ENCODE data around the gene BTNL8. TPM values are rescaled to one million over a fixed set of nuclear protein-coding genes. Genes with fewer than 3 reads are reported as not detected.

Gene BTNL8
- total RNA-seq, 1 donor from 2014 or later: not detected

DNA sequence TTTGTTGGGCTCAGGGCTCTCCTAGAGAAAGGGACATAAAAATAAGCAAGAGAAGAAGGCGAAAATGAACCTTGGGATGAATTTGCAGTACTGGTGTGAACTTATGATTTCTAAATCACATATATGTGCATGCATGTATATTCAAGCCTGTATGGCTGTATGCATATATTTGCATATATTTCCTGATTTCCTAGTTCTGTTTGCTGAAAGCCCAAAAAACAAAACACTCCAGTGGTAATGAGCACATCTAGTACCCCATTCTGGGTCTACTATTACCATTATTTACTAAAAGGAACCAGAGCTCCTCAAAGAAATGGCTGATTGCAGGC is 45.1 kb upstream of the BTNL8 start:
- Histone ChIP-seq H3K4me1 (no peaks in the 10 kb centered on the region), H3K27me3 (no peaks in the 10 kb centered on the region), H3K4me3 (no peak overlapping the region), H3K36me3 (peaks cover 40 to 60% of the 10 kb centered on the region in 2 donors), H3K27ac (no peak overlapping the region), H3K9me3 (peaks cover 3 to 44% of the 10 kb centered on the region in 2 donors)
- no peak for DNase-seq (ENCODE audit: low spot score in 2 of 2)
- TF ChIP-seq, protein P1, sequence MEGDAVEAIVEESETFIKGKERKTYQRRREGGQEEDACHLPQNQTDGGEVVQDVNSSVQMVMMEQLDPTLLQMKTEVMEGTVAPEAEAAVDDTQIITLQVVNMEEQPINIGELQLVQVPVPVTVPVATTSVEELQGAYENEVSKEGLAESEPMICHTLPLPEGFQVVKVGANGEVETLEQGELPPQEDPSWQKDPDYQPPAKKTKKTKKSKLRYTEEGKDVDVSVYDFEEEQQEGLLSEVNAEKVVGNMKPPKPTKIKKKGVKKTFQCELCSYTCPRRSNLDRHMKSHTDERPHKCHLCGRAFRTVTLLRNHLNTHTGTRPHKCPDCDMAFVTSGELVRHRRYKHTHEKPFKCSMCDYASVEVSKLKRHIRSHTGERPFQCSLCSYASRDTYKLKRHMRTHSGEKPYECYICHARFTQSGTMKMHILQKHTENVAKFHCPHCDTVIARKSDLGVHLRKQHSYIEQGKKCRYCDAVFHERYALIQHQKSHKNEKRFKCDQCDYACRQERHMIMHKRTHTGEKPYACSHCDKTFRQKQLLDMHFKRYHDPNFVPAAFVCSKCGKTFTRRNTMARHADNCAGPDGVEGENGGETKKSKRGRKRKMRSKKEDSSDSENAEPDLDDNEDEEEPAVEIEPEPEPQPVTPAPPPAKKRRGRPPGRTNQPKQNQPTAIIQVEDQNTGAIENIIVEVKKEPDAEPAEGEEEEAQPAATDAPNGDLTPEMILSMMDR (IDR thresholded peaks at IDR 0.05): no peak
- intact Hi-C loops (cut with DNase I): no loop called here

DNA sequence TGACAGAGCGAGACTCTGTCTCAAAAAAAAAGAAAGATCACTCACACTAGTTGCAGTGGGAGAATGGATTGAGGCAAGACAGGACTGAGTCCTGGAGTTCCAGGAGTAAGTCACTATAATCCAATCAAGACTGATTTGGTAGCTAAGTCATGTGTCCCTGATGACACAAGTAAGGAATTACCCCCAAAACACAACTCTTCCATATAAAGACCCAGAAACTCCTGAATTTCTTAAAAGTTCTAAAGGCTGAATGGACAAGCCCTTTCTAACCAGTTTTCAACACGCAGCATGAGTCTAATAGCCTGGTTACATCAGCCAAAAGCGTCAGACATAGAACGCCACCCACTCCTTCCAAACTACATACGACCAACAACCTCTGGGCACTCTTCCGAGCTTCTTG is 40.4 kb upstream of the BTNL8 start:
- no peak for DNase-seq (ENCODE audit: low spot score in 2 of 2)
- Histone ChIP-seq H3K36me3 (peaks cover 4 to 25% of the 10 kb centered on the region in 2 donors), H3K4me3 (no peak overlapping the region), H3K9me3 (peaks cover 0 to 6% of the 10 kb centered on the region in 2 donors), H3K4me1 (peaks cover 0 to 3% of the 10 kb centered on the region in 2 donors), H3K27ac (no peak overlapping the region), H3K27me3 (no peaks in the 10 kb centered on the region)
- intact Hi-C loops (cut with DNase I): no loop called here
- TF ChIP-seq, protein P1 (IDR thresholded peaks at IDR 0.05): no peak

DNA sequence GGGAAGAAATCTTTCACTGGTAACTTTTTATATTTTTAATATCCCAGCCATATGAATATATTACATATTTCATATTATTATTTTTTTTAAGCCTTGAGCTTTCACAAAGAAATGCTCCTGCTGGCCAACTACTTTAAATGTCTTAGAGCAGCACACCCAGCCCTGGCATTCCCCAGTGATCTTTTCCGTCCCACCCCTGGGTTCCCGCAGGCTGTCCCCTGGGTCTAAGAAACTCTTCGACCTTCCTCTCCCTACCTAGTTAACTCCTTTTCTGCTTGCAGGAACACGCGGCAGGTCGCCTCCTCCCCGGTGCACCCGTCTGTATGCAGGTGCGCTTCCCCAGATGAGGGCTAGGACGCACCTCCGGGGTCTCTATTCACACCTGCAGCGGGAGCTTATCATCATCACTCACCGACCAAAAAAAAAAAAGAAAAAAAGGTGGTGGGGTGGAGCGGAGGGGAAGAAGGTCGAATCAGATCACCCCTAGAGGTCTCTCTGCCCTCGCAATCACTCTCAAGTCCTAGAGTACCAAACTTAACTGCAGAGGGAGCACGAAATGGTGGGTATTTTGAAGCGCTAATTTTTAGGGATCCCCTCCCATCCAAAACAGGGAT is 38.6 kb upstream of the BTNL8 start:
- peaks cover 4 to 14% of the 10 kb centered on the region in 2 donors for H3K36me3 ChIP-seq
- H3K4me3 ChIP-seq: peak overlapping the region; percentile 82 to 83
- H3K9me3 ChIP-seq: no peaks in the 10 kb centered on the region
- peak overlapping the region; percentile 69 to 80 for H3K27ac ChIP-seq
- H3K27me3 ChIP-seq: no peaks in the 10 kb centered on the region
- DNase-seq (ENCODE audit: low spot score in 2 of 2): no peak
- peaks cover 0 to 3% of the 10 kb centered on the region in 2 donors for H3K4me1 ChIP-seq
- intact Hi-C loops (cut with DNase I): loop anchor here (1.0 to 5.0 kb wide), 4 partner anchors 29 to 73 kb away; partner anchors contain the start of gene MGAT1
- TF ChIP-seq, protein P1 (IDR thresholded peaks at IDR 0.05): peak in 1 of 3 experiments; percentile 7

DNA sequence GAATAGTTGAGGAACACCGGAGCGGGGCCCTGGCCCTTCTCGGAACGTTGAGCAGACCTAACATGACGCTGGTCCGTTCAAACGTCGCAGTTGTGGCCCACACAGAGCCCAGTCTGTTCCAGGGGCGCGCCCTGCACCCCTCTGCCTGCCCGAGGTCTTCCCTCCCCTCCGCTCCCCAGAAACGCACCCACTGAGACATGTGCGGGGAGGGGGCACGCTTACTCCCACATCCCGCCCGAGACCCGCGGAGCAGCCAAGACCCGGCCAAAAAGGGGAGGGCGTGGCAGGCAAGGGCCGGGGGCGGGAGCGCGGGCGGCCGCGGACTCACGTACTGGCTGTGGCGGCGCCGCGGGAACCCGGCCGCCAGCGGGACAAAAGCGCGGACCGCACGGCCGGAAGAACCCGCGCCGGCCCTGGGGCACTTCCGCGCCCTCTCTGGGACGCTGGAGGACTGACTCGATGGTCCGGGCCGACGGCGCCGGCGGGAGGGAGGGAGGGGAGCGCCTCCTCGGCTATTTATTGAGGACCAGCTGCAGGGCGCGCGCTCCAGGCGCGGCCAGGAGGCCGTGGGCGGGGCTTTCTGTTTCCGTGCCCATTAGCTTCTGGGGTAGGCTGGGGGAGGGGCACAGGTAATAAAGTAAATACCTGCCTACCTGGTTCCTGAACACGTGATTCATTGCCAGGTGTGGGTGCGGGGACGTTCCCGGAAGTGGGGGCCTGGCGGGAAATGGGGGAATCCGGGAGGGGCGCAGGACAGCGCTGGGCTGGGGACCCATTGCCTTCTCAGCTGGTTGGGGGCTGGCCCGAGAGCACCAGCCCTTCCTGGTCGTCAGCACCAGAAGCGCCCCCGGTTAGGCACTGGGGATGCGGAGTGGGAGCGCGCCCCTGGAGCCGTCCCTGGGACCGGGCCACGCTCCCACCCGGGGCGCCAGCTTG is 37.8 kb upstream of the BTNL8 start, which contains the start of gene ZFP62:
Gene ZFP62, minus strand, starts transcription at position 390 of the 936 bp plus-strand sequence. Its CDS starts 57 bp downstream, at position 333.
- Histone ChIP-seq H3K27me3 (no peaks in the 10 kb centered on the region), H3K4me3 (peak within 1 kb of the TSS; percentile 82 to 83), H3K27ac (peak within 1 kb of the TSS; percentile 69 to 80), H3K9me3 (no peaks in the 10 kb centered on the region), H3K4me1 (peaks cover 0 to 3% of the 10 kb centered on the region in 2 donors), H3K36me3 (peaks cover 0 to 8% of the 10 kb centered on the region in 2 donors)
- intact Hi-C loops (cut with DNase I): loop anchor here (1.0 to 5.0 kb wide), 4 partner anchors 30 to 74 kb away; partner anchors contain the start of gene MGAT1
- peak; percentile 59 to 95 for DNase-seq (ENCODE audit: low spot score in 2 of 2)
- TF ChIP-seq, protein P1 (IDR thresholded peaks at IDR 0.05): peak in 1 of 3 experiments; percentile 9

DNA sequence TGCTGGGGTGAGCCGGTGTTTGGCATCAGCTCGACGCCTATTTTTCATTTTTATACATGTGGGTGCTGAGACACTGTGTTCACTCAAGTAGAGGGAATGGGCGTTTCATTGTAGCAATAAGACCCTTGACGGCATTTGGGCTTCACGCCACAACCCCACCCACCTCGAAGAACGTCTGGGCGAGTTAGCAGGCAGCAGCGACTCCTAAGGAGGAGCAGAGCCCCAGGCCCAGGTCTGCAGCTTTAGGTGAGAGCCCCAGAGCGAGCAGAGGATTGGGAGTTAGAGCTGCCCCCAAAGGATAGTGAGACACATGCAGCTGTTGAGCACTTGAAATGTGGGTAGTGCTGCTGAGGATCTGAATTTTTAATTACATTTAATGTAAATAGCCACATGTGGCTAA is 36.3 kb upstream of the BTNL8 start:
- no peaks in the 10 kb centered on the region for H3K27me3 ChIP-seq
- no peaks in the 10 kb centered on the region for H3K36me3 ChIP-seq
- intact Hi-C loops (cut with DNase I): loop anchor here (5.0 kb wide), 1 partner anchor 75 kb away; no protein-coding TSS in a partner anchor
- H3K9me3 ChIP-seq: no peaks in the 10 kb centered on the region
- H3K4me1 ChIP-seq: peaks cover 0 to 3% of the 10 kb centered on the region in 2 donors
- no peak overlapping the region for H3K27ac ChIP-seq
- no peak for DNase-seq (ENCODE audit: low spot score in 2 of 2)
- TF ChIP-seq, protein P1 (IDR thresholded peaks at IDR 0.05): no peak
- no peak overlapping the region for H3K4me3 ChIP-seq

Data from ascending aorta (tissue), 2 donors.